Activated naive CD8-positive, alpha-beta T cell treated with anti-CD3 and anti-CD28 coated beads, Interleukin-2, amount 50 U/mL, for 24 hours (primary cell): Measurements from ENCODE around the gene MCM3AP.
A peak's percentile ranks its signal among the peaks of the same experiment; 100 is the strongest.
"Not testable (repeated sequence)": the region's sequence is repeated elsewhere in the genome, so short reads cannot be mapped to it uniquely, and the experiment has no call there.

Experiments
- ATAC-seq: fragments of 150-1000 bp; cut with Tn5 transposase; one replicate; pipeline ENCODE4 v1.10.0; 2021
- DNase-seq: peaks from one replicate; pipeline ENCODE4 v3.0.0; 2021
- H3K27ac Mint-ChIP-seq: one replicate; pipeline ENCODE4 v1.8.0; 2021; ENCODE audit warnings: mild to moderate bottlenecking, mixed read lengths
- H3K27me3 Mint-ChIP-seq: one replicate; pipeline ENCODE4 v1.8.0; 2021; ENCODE audit warnings: mixed read lengths
- H3K36me3 Mint-ChIP-seq: one replicate; pipeline ENCODE4 v1.8.0; 2021; ENCODE audit warnings: low read depth, mixed read lengths
- H3K4me1 Mint-ChIP-seq: one replicate; pipeline ENCODE4 v1.8.0; 2021; ENCODE audit warnings: mixed read lengths
- H3K4me3 Mint-ChIP-seq: one replicate; pipeline ENCODE4 v1.8.0; 2021; ENCODE audit warnings: mild to moderate bottlenecking, moderate library complexity, mixed read lengths
- H3K9me3 Mint-ChIP-seq: one replicate; pipeline ENCODE4 v1.8.0; 2021; ENCODE audit warnings: mixed read lengths

MCM3AP gene

DNA sequence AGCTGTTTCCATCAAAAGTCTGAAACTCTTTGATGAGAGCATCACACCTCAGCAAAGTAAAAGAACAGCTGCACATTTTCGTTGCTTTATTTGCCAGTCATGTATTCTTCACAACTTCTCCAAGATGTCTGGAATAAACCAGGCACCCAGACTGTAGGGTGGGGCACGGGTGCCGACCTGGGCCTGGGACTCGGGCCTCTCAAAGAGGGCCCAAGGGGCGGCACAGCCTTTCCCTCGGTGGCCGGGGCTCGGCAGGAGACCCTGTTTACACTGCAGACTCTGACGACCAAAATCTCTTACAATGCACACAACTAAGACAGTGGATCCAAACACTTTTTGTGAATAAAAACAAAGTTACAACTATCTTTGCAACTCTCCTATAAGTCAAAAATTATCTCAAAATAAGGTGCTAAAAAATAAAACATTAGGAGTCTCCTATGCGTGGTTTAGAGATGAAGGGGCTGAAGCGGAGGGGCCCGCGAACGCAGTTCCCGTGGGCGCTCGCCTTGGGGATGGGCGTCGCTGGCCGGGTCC, 57.5 kb downstream of the MCM3AP start:
- peaks cover 18% of the 10 kb centered on the region for H3K36me3 Mint-ChIP-seq

GRCh38 chr21:46226920-46227599, 58.4 kb downstream of the MCM3AP start:
- Mint-ChIP-seq H3K27ac (no peak overlapping the region), H3K9me3 (no peaks in the 10 kb centered on the region), H3K4me3 (peak overlapping the region; percentile 75), H3K4me1 (peaks cover 34% of the 10 kb centered on the region), H3K27me3 (no peaks in the 10 kb centered on the region), H3K36me3 (peaks cover 12% of the 10 kb centered on the region)
- DNase-seq (no peak), ATAC-seq (no peak)

More for the DNA sequence above, 57.5 kb downstream of the MCM3AP start:
- Mint-ChIP-seq H3K9me3 (no peaks in the 10 kb centered on the region), H3K4me3 (peak overlapping the region; percentile 75), H3K4me1 (peaks cover 34% of the 10 kb centered on the region), H3K27ac (peak overlapping the region; percentile 44), H3K27me3 (no peaks in the 10 kb centered on the region)
- no peak for DNase-seq
- ATAC-seq, result no peak

DNA sequence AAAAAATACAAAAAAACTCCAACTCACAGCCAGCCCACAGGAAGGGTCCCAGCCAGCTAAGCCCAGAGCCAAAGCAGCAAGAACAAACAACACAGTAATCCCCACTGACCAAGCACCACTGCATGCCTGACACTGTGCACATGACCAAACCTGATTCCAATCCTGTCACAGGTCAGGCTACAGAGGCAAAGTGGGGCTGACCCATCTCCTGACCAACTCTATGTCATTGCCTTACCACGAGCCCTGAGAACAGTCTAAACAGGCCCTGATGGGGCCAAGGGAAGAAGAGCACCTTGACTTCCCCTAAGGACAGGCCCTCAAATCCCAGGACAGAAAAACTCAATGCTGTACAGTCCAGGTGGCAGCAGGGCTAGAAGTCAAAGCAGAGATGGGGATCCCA, 59.3 kb downstream of the MCM3AP start:
- peaks cover 3% of the 10 kb centered on the region for H3K36me3 Mint-ChIP-seq
- H3K4me1 Mint-ChIP-seq, result peaks cover 30% of the 10 kb centered on the region
- H3K9me3 Mint-ChIP-seq, result no peaks in the 10 kb centered on the region
- H3K27me3 Mint-ChIP-seq, result no peaks in the 10 kb centered on the region
- H3K4me3 Mint-ChIP-seq, result no peak overlapping the region
- no peak for DNase-seq
- no peak overlapping the region for H3K27ac Mint-ChIP-seq
- ATAC-seq, result no peak

DNA sequence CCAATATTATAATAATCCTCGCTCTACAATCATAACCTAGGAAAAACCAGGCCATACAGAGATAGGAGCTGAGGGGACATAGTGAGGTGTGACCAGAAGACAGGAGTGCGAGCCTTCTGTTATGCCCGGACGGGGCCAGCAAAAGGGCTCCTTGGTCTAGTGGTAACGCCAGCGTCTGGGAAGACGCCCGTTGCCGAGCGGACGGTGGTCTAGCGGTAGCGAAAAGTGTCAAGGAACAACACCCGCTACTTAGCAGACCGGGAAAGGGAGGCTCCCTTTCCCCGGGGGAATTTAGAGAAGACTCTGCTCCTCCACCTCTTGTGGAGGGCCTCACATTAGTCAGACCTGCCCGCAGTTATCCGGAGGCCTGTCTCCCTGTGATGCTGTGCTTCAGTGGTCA, 61.8 kb downstream of the MCM3AP start:
- H3K27me3 Mint-ChIP-seq, H3K27ac Mint-ChIP-seq, DNase-seq, ATAC-seq, H3K9me3 Mint-ChIP-seq, H3K4me3 Mint-ChIP-seq, H3K36me3 Mint-ChIP-seq: not testable (repeated sequence)
- H3K4me1 Mint-ChIP-seq, result peaks cover 21% of the 10 kb centered on the region

GRCh38 chr21:46223217-46223616, 62.2 kb downstream of the MCM3AP start:
- Mint-ChIP-seq H3K9me3 (no peaks in the 10 kb centered on the region), H3K4me1 (peaks cover 21% of the 10 kb centered on the region), H3K27me3 (no peaks in the 10 kb centered on the region), H3K36me3 (no peaks in the 10 kb centered on the region), H3K27ac (no peak overlapping the region), H3K4me3 (no peak overlapping the region)
- DNase-seq, result no peak
- no peak for ATAC-seq

- Mint-ChIP-seq H3K9me3 (no peaks in the 10 kb centered on the region), H3K36me3 (no peaks in the 10 kb centered on the region), H3K4me1 (peaks cover 16% of the 10 kb centered on the region), H3K4me3 (no peak overlapping the region), H3K27me3 (no peaks in the 10 kb centered on the region), H3K27ac (no peak overlapping the region)
- DNase-seq (no peak), ATAC-seq (no peak)
Observed at GRCh38 chr21:46222436-46223116, 62.8 kb downstream of the MCM3AP start.

- Mint-ChIP-seq H3K9me3 (no peaks in the 10 kb centered on the region), H3K36me3 (no peaks in the 10 kb centered on the region), H3K4me3 (no peak overlapping the region), H3K27me3 (no peaks in the 10 kb centered on the region), H3K4me1 (peaks cover 9% of the 10 kb centered on the region), H3K27ac (no peak overlapping the region)
- ATAC-seq (no peak), DNase-seq (no peak)
Observed at GRCh38 chr21:46221664-46222435, 63.6 kb downstream of the MCM3AP start.

DNA sequence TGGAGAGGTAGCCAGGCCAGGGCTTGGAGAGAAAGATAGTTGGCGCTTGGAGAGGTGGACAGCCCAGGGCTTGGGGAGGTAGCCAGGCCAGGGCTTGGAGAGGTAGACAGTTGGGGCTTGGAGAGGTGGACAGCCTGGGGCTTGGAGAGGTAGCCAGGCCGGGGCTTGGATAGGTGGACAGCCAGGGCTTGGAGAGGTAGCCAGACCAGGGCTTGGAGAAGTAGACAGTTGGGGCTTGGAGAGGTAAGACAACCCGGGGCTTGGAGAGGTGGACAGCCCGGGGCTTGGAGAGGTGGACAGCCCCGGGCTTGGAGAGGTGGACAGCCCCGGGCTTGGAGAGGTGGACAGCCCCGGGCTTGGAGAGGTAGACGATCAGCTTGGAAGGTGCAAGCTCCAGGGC, 64.6 kb downstream of the MCM3AP start:
- Mint-ChIP-seq H3K4me3 (no peak overlapping the region), H3K9me3 (no peaks in the 10 kb centered on the region), H3K36me3 (no peaks in the 10 kb centered on the region), H3K4me1 (peaks cover 4% of the 10 kb centered on the region), H3K27ac (no peak overlapping the region), H3K27me3 (no peaks in the 10 kb centered on the region)
- no peak for ATAC-seq
- DNase-seq, result no peak

- no peak for ATAC-seq
- H3K4me1 Mint-ChIP-seq, result no peaks in the 10 kb centered on the region
- H3K27ac Mint-ChIP-seq, result no peak overlapping the region
- H3K36me3 Mint-ChIP-seq, result no peaks in the 10 kb centered on the region
- no peaks in the 10 kb centered on the region for H3K27me3 Mint-ChIP-seq
- H3K9me3 Mint-ChIP-seq, result no peaks in the 10 kb centered on the region
- no peak for DNase-seq
- H3K4me3 Mint-ChIP-seq, result no peak overlapping the region
Observed at GRCh38 chr21:46220275-46220810, 65.1 kb downstream of the MCM3AP start.

- ATAC-seq (no peak), DNase-seq (no peak)
- H3K27ac Mint-ChIP-seq, result no peak overlapping the region
- no peaks in the 10 kb centered on the region for H3K4me1 Mint-ChIP-seq
- no peak overlapping the region for H3K4me3 Mint-ChIP-seq
- no peaks in the 10 kb centered on the region for H3K9me3 Mint-ChIP-seq
- H3K36me3 Mint-ChIP-seq, result no peaks in the 10 kb centered on the region
- no peaks in the 10 kb centered on the region for H3K27me3 Mint-ChIP-seq
Observed at GRCh38 chr21:46219591-46220239, 65.7 kb downstream of the MCM3AP start.

DNA sequence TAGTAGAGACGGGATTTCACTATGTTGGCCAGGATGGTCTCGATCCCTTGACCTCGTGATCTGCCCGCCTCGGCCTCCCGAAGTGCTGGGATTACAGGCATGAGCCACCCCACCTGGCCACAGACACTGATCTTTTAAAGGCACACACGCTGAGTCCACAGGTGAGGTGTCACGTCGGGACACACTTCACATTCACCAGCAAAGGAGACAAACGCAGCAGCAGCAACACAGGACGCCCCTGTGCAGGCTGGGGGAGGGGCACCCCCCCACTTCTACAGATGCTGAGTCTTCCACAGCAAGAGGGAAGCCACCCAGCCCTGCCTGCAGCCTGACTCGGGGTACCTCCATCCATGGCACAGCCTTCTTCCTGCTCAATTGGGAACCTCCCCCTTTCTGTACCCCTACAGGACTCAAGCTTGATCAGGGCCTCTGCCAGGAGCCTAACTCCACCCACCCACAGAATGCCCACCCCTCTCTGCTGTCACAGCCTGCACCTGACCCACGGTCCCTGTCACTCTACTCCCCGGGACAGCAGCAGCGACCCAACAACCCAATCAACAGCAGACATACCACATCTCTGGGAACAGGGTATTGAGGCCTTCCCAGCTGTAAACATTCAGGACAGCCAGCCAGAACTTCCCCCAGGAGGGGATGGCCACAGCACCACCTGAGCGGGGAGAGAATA, 66.4 kb downstream of the MCM3AP start:
- H3K27ac Mint-ChIP-seq, result no peak overlapping the region
- no peaks in the 10 kb centered on the region for H3K9me3 Mint-ChIP-seq
- H3K4me1 Mint-ChIP-seq, result no peaks in the 10 kb centered on the region
- no peaks in the 10 kb centered on the region for H3K36me3 Mint-ChIP-seq
- H3K4me3 Mint-ChIP-seq, result no peak overlapping the region
- no peaks in the 10 kb centered on the region for H3K27me3 Mint-ChIP-seq
- no peak for DNase-seq
- ATAC-seq, result no peak

DNA sequence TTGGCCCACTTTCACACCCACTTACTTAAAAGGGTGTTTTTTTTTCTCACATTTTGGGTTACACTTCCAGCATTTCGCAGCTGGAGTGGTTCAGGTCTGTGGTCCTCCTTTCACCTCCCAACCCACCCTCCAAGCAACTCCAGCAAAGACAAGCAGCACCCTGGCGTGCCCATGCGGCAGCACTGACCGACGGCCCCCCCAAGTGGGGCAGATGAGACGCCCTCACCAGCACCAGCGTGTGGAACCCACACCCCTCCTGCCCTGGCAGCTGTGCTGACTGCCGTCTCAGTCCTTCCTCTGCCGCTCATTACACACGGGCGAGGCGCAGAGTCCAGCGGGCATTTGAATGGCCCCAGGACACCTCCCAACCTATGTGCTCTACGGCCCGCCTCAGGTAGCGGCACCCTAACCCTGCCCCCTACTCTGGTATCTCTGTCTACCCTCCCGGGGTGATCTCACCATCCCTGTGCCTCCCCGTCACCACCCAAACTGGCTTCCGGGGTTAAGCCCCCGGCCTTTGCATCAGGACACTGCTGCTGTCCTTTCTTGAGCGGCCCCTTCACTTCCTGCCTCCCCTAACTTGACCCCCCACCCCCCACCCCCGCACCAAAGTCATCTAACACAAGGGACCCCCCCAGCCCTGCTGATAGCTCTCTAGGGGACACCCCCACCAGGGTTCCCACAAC, 67.8 kb downstream of the MCM3AP start:
- no peak for DNase-seq
- no peak for ATAC-seq
- no peak overlapping the region for H3K4me3 Mint-ChIP-seq
- no peaks in the 10 kb centered on the region for H3K27me3 Mint-ChIP-seq
- H3K27ac Mint-ChIP-seq, result no peak overlapping the region
- H3K9me3 Mint-ChIP-seq, result no peaks in the 10 kb centered on the region
- H3K4me1 Mint-ChIP-seq, result no peaks in the 10 kb centered on the region
- H3K36me3 Mint-ChIP-seq, result no peaks in the 10 kb centered on the region

DNA sequence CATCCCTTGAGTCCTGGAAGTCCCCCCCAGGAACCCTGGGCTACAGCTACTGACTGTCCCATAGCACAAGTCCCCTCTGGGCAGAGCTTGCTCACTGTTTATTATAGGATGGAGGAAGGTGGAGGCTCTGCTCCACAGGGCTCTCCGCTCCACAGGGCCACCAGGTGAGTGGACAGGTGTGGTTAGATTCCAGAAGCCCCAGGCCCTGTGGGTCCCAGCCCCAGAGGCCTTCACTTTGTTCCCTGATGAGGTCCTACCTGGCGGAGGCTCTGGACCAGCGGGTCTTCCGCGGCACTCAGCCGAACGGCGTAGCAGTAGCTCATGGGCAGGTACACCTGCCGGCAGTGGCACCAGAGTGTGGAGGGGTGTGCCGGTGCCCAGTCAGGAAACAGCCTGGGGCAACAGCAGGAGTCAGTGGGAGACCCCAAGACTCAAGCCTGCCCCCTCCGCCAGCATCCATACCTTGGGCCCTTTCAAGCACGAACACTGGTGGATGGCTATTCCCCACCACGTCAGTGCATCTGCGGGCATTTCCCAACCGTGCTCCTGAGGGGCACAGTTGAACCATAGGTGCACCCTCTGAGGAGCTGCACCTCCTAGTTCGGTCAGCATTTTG, 69.2 kb downstream of the MCM3AP start:
- no peak overlapping the region for H3K27ac Mint-ChIP-seq

More for the DNA sequence above, 69.2 kb downstream of the MCM3AP start:
- H3K4me3 Mint-ChIP-seq, result no peak overlapping the region
- ATAC-seq, result no peak
- H3K4me1 Mint-ChIP-seq, result no peaks in the 10 kb centered on the region
- DNase-seq, result no peak
- no peaks in the 10 kb centered on the region for H3K9me3 Mint-ChIP-seq
- no peaks in the 10 kb centered on the region for H3K36me3 Mint-ChIP-seq
- H3K27me3 Mint-ChIP-seq, result no peaks in the 10 kb centered on the region
